K562 (cell line): ENCODE data around the gene EPN2. TPM values are rescaled to one million over a fixed set of nuclear protein-coding genes. Genes with fewer than 3 reads are reported as not detected.

Experiments
- ATAC-seq: fragments of 200-7000 bp; cut with Tn5 transposase; 3 replicates; pipeline ENCODE4 v1.9.1; 2020; ENCODE audit warnings: moderate library complexity
- BruUV-seq: library from RNA; stranded (reverse); fragments of 400-500 nt; replicated peaks from 2 replicates; lab custom pipeline; 2021; lab: Mats Ljungman, UMichigan
- CTCF ChIA-PET: fragments of 300-600 bp; formaldehyde crosslinking; extraction: SDS; loops from one replicate; lab custom pipeline; 2021; ENCODE audit warnings: low intra/inter-chr PET ratio; lab: Yijun Ruan, JAX
- POLR2A ChIA-PET: fragments of 300-600, 350-650 bp; sonication (Branson Sonifier 250); formaldehyde crosslinking; extraction: SDS; loops from one replicate; lab custom pipeline; 2021; ENCODE audit warnings: antibody characterized with exemption, inconsistent platforms; lab: Yijun Ruan, JAX
- DNase-seq, 4 experiments: peaks; one replicate each; pipeline versions ENCODE4 v3.0.0 to v3.0.0-alpha.2; 2011 to 2018; ENCODE audit warnings: low spot score in 3 of 4, mixed read lengths in 3 of 4; ENCODE audit errors: extremely low read depth in 1 of 4
- FAIRE-seq: peaks from 2 replicates; lab custom pipeline; 2011; peaks lifted over from hg19 to GRCh38; lab: Jason Lieb, UNC
- H2AFZ ChIP-seq: 2 replicates; pipeline ENCODE4 v1.6.0; 2011; ENCODE audit warnings: low read depth, low read length, control low read depth, inconsistent platforms
- H3K27ac ChIP-seq: fragments of 200-600 bp; 3 replicates; pipeline ENCODE4 v1.8.0; 2011; ENCODE audit warnings: low read depth, mild to moderate bottlenecking, control low read depth, inconsistent platforms, low read length, moderate library complexity, mixed read lengths; ENCODE audit errors: extremely low read depth
- H3K27me3 ChIP-seq, 2 experiments: fragments of 300-600 bp in 1 of 2; 2 replicates in 1 of 2; 3 replicates in 1 of 2; pipeline versions ENCODE4 v1.6.0 to v1.8.0; 2011; ENCODE audit warnings: inconsistent platforms in 2 of 2, low read length in 2 of 2, mild to moderate bottlenecking in 1 of 2, mixed read lengths in 1 of 2, moderate library complexity in 1 of 2; ENCODE audit not compliant: control insufficient read depth in 2 of 2, insufficient read depth in 2 of 2
- H3K36me3 ChIP-seq: fragments of 300-600 bp; 3 replicates; pipeline ENCODE4 v1.8.0; 2011; ENCODE audit warnings: mild to moderate bottlenecking, low read length, inconsistent platforms; ENCODE audit not compliant: control insufficient read depth, insufficient read depth
- H3K4me1 ChIP-seq, 2 experiments: fragments of 200-600 bp in 1 of 2; replicated peaks in 1 of 2; 2 replicates in 1 of 2; 3 replicates in 1 of 2; pipeline versions ENCODE4 v1.5.1 to v1.8.0; 2011; ENCODE audit warnings: inconsistent platforms in 2 of 2, low read length in 2 of 2, mild to moderate bottlenecking in 1 of 2, mixed read lengths in 1 of 2, moderate library complexity in 1 of 2; ENCODE audit not compliant: control insufficient read depth in 2 of 2, insufficient read depth in 2 of 2
- H3K4me2 ChIP-seq: 2 replicates; pipeline ENCODE4 v1.6.1; 2011; ENCODE audit warnings: low read length, control low read depth, inconsistent platforms, mixed read lengths; ENCODE audit not compliant: insufficient read depth
- H3K4me3 ChIP-seq: fragments of 200-600 bp; sonication (generic), shearing (Covaris generic); 2 replicates; pipeline ENCODE4 v1.5.1; 2016; ENCODE audit warnings: control low read depth, inconsistent platforms
- H3K79me2 ChIP-seq: fragments of 200-600 bp; 3 replicates; pipeline ENCODE4 v1.8.0; 2011; ENCODE audit warnings: low read length, inconsistent platforms; ENCODE audit not compliant: control insufficient read depth, insufficient read depth
- H3K9ac ChIP-seq, 2 experiments: 2 replicates each; pipeline versions ENCODE4 v1.6.0 to v1.6.1; 2011; ENCODE audit warnings: low read depth in 2 of 2, low read length in 2 of 2, control low read depth in 1 of 2, inconsistent platforms in 1 of 2, mild to moderate bottlenecking in 1 of 2, mixed read lengths in 1 of 2; ENCODE audit not compliant: insufficient read depth in 1 of 2
- H3K9me1 ChIP-seq: one replicate; pipeline ENCODE4 v1.6.0; 2011; ENCODE audit warnings: inconsistent platforms, mild to moderate bottlenecking, low read length, moderate library complexity; ENCODE audit not compliant: control insufficient read depth, insufficient read depth
- H3K9me3 ChIP-seq: replicated peaks from 2 replicates; pipeline ENCODE4 v1.5.1; 2011; ENCODE audit warnings: low read depth, low read length, inconsistent platforms; ENCODE audit not compliant: control insufficient read depth, insufficient read depth
- H4K20me1 ChIP-seq: replicated peaks from 2 replicates; pipeline ENCODE4 v1.6.1; 2011; ENCODE audit warnings: low read length, inconsistent platforms, mixed read lengths; ENCODE audit not compliant: control insufficient read depth, insufficient read depth
- CSDE1 ChIP-seq, 2 experiments: fragments of 450-650 bp; IDR thresholded peaks; 2 replicates each; pipeline ENCODE4 v1.6.1; 2016; ENCODE audit warnings: mild to moderate bottlenecking in 1 of 2
- GABPB2 ChIP-seq: fragments of 250-450 bp; sonication (Bioruptor Pico); conservative IDR thresholded peaks from 2 replicates; pipeline ENCODE4 v1.5.1; 2021; ENCODE audit warnings: mild to moderate bottlenecking
- GTF2A2 ChIP-seq: IDR thresholded peaks from 2 replicates; pipeline ENCODE4 v1.6.1; 2016; ENCODE audit warnings: mild to moderate bottlenecking, missing genetic modification characterization, missing compliant biosample characterization
- GTF2B ChIP-seq: IDR thresholded peaks from 2 replicates; pipeline ENCODE4 v1.6.1; 2011; ENCODE audit not compliant: insufficient read length; ENCODE audit errors: extremely low read depth
- HNRNPK ChIP-seq: fragments of 200-400 bp; formaldehyde crosslinking; IDR thresholded peaks from one replicate; pipeline ENCODE4 v1.6.1; 2018; ENCODE audit warnings: mild to moderate bottlenecking, low read depth, low read length; ENCODE audit not compliant: poor library complexity, severe bottlenecking
- MYNN ChIP-seq, 2 experiments: sonication (generic); formaldehyde crosslinking in 1 of 2; IDR thresholded peaks; 2 replicates each; pipeline versions ENCODE4 v1.5.0 to v1.6.1; 2016 to 2020; ENCODE audit warnings: antibody characterized with exemption in 1 of 2, missing genetic modification reagents in 1 of 2
- NFXL1 ChIP-seq: fragments of 450-650 bp; formaldehyde crosslinking; IDR thresholded peaks from 2 replicates; pipeline ENCODE4 v1.4.0; 2021; ENCODE audit warnings: mild to moderate bottlenecking
- POLR3G ChIP-seq: IDR thresholded peaks from 2 replicates; pipeline ENCODE4 v1.6.1; 2011; ENCODE audit not compliant: insufficient read length, insufficient replicate concordance; ENCODE audit errors: extremely low read depth
- SP2 ChIP-seq: IDR thresholded peaks from 2 replicates; pipeline ENCODE4 v1.6.1; 2011; ENCODE audit warnings: mild to moderate bottlenecking, low read depth, low read length, moderate library complexity; ENCODE audit not compliant: poor library complexity, severe bottlenecking; ENCODE audit errors: extremely low read depth
- TEAD2 ChIP-seq: fragments of 450-650 bp; IDR thresholded peaks from 2 replicates; pipeline ENCODE4 v1.6.1; 2016; ENCODE audit warnings: missing genetic modification characterization, control low read depth, missing compliant biosample characterization
- THRAP3 ChIP-seq: fragments of 450-650 bp; IDR thresholded peaks from 2 replicates; pipeline ENCODE4 v1.6.1; 2016; ENCODE audit warnings: mild to moderate bottlenecking, inconsistent platforms, borderline replicate concordance
- WHSC1 ChIP-seq: IDR thresholded peaks from one replicate; pipeline ENCODE4 v1.6.1; 2012; ENCODE audit warnings: low read length, control low read depth, inconsistent platforms
- ZBTB7A ChIP-seq: IDR thresholded peaks from 2 replicates; pipeline ENCODE4 v1.6.1; 2011; ENCODE audit warnings: low read depth, mild to moderate bottlenecking, low read length, moderate library complexity, borderline replicate concordance; ENCODE audit not compliant: control insufficient read depth
- ZNF311 ChIP-seq: fragments of 250-450 bp; sonication (Bioruptor Pico); IDR thresholded peaks from 2 replicates; pipeline ENCODE4 v1.4.0; 2020; ENCODE audit warnings: mild to moderate bottlenecking, moderate library complexity
- ZNF444 ChIP-seq: fragments of 250-450 bp; sonication (Bioruptor Pico); IDR thresholded peaks from 2 replicates; pipeline ENCODE4 v1.4.0; 2020; ENCODE audit warnings: mild to moderate bottlenecking, moderate library complexity
- ZNF518B ChIP-seq: fragments of 250-450 bp; sonication (Bioruptor Pico); IDR thresholded peaks from 2 replicates; pipeline ENCODE4 v1.5.0; 2021; ENCODE audit warnings: mild to moderate bottlenecking, moderate library complexity
- ZNF644 ChIP-seq: fragments of 200-800 bp; sonication (Bioruptor generic); IDR thresholded peaks from 2 replicates; pipeline ENCODE4 v1.6.1; 2016; ENCODE audit warnings: low read depth, missing genetic modification characterization, missing compliant biosample characterization
- ZNF668 ChIP-seq: fragments of 250-450 bp; sonication (Bioruptor Pico); IDR thresholded peaks from 2 replicates; pipeline ENCODE4 v1.8.0; 2022; ENCODE audit warnings: mild to moderate bottlenecking, inconsistent platforms
- ZNF785 ChIP-seq: fragments of 250-450 bp; sonication (Bioruptor Pico); IDR thresholded peaks from 2 replicates; pipeline ENCODE4 v1.4.0; 2020; ENCODE audit warnings: mild to moderate bottlenecking
- ZNF79 ChIP-seq: fragments of 250-450 bp; sonication (Bioruptor Pico); IDR thresholded peaks from 2 replicates; pipeline ENCODE4 v1.4.0; 2020; ENCODE audit warnings: low read depth, mild to moderate bottlenecking, moderate library complexity
- WGBS: fragments of 100-300 bp; shearing (Covaris generic); methylation state at CpG from one replicate; pipeline ENCODE4 v1.1.6; 2016; ENCODE audit warnings: low coverage, mixed read lengths; ENCODE audit not compliant: insufficient coverage; ENCODE audit errors: missing lambda C conversion rate; 5-methylcytosine and 5-hydroxymethylcytosine counted together
- in situ Hi-C: fragments of 300-500 bp; cut with MboI; formaldehyde crosslinking; loops from 4 replicates; pipeline ENCODE4 v1.15.0; 2018; ENCODE audit warnings: inconsistent platforms, mixed read lengths
- intact Hi-C: fragments of 100-400 bp; cut with micrococcal nuclease; formaldehyde crosslinking; loops from 2 replicates; pipeline ENCODE4 v1.14.2; 2022
- polyA plus RNA-seq, 8 experiments: library from polyadenylated mRNA; depleted of rRNA in 4 of 8; stranded (reverse) in 5 of 8; unstranded in 3 of 8; fragments of >200 nt; fragmentation: Nextera tagmentation in 2 of 8; fragmentation: Illumina TruSeq in 1 of 8; extraction: Ambion mirVana in 2 of 8; extraction: Trizol in 1 of 8; gene quantifications; 2 replicates each; pipeline versions ENCODE4 v1.2.1 to v1.2.3, GENCODE V29; 2011 to 2014; ENCODE audit warnings: inconsistent platforms in 1 of 8, missing spikeins in 1 of 8
- total RNA-seq, 7 experiments: library from RNA; depleted of rRNA in 6 of 7; stranded (reverse); fragments of >200 nt in 6 of 7; fragmentation: Illumina TruSeq in 2 of 7; extraction: Trizol in 2 of 7; gene quantifications; 2 replicates each; pipeline versions ENCODE4 v1.2.1 to v1.2.3, GENCODE V29; 2011 to 2021; ENCODE audit warnings: low replicate concordance in 1 of 7

EPN2 gene
- total and polyA plus RNA-seq, 9 of the 15 experiments (the other 6 are each of a cell fraction or from before 2014, with no cell fraction given): 1.0 to 12.9 (median 8.9) TPM

DNA sequence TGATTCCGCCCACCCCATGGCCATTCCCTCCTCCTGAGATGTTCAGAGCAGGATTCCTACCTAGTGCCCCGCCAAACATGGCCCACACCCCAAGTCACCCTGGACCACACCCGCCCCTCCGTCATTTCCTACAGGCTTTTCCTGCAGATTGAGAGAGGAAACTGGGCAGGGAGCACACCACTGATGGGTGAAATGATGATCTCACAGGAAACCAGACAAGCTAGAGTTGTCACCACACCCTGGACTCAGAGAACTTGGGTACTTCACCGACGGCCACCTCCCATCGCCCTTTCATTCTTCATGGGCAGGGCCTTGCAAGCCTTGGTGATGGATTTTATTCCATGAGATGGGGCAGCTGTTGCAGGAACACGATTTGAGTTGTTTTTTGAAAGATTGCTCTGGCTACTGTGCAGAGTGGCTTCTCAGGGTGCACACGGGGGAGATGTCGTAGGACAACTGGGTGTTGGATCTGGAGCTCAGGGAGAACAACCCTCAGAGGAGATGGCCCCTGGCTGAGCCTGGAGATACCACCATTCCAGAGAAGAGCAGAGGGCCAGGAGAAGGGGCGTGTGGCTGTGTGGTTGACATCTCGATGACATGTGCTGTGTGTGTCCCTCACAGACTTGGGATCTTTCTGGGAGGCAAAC, 132.8 kb downstream of the EPN2 start:
- intact Hi-C loops: no loop called here
- Histone ChIP-seq H3K4me3 (no peak overlapping the region), H3K4me2 (no peak overlapping the region), H3K27ac (no peak overlapping the region), H3K79me2 (no peaks in the 10 kb centered on the region), H2AFZ (no peak overlapping the region), H3K27me3 (no peaks in the 10 kb centered on the region), H3K9me1 (no peaks in the 10 kb centered on the region), H3K36me3 (no peaks in the 10 kb centered on the region), H4K20me1 (no peaks in the 10 kb centered on the region), H3K4me1 (peaks cover 0 to 9% of the 10 kb centered on the region in 2 experiments; a peak in 3 of 5 replicates), H3K9ac (peak overlapping the region in 1 of 2 experiments; percentile 68; a peak in 2 of 4 replicates), H3K9me3 (no peaks in the 10 kb centered on the region)
- DNase-seq: no peak
- no peak for TF ChIP-seq ZNF311
- no peak for TF ChIP-seq THRAP3
- no peak for TF ChIP-seq WHSC1
- no peak for TF ChIP-seq TEAD2 (tag)
- TF ChIP-seq ZNF785 (CRISPR knock-in tag): no peak
- no peak for TF ChIP-seq ZNF518B
- TF ChIP-seq CSDE1 (IDR thresholded peaks at IDR 0.05): no peak
- TF ChIP-seq ZBTB7A: no peak
- no peak for TF ChIP-seq ZNF444
- no peak for TF ChIP-seq ZNF79 (CRISPR knock-in tag)
- TF ChIP-seq GTF2B: no peak
- no peak for TF ChIP-seq POLR3G
- no peak for TF ChIP-seq GTF2A2 (tag)
- no peak for TF ChIP-seq SP2
- TF ChIP-seq MYNN (IDR thresholded peaks at IDR 0.05): no peak
- no peak for TF ChIP-seq MYNN (CRISPR knock-in tag; IDR thresholded peaks at IDR 0.05)
- no peak for TF ChIP-seq HNRNPK
- no peak for TF ChIP-seq ZNF644 (tag)
- TF ChIP-seq NFXL1 (CRISPR knock-in tag): no peak
- TF ChIP-seq GABPB2 (CRISPR knock-in tag): no peak
- TF ChIP-seq ZNF668 (CRISPR knock-in tag): no peak
- FAIRE-seq: no peak
- ChIA-PET CTCF (no interaction called here), POLR2A (interaction anchor here (0.6 to 1.0 kb wide), 2 partner anchors 24 to 60 kb away, joined by 3 to 6 read pairs; no protein-coding TSS in a partner anchor)
- ATAC-seq: no peak
- 46% methylated on average over 12 of the region's 12 CpGs for WGBS
- in situ Hi-C loops: loop anchor here (10.0 kb wide), 1 partner anchor 395 kb away; no protein-coding TSS in a partner anchor
- BruUV-seq: no TSS peak
